ENCODE measurements around the gene FOLR2.

FOLR2 gene

DNA sequence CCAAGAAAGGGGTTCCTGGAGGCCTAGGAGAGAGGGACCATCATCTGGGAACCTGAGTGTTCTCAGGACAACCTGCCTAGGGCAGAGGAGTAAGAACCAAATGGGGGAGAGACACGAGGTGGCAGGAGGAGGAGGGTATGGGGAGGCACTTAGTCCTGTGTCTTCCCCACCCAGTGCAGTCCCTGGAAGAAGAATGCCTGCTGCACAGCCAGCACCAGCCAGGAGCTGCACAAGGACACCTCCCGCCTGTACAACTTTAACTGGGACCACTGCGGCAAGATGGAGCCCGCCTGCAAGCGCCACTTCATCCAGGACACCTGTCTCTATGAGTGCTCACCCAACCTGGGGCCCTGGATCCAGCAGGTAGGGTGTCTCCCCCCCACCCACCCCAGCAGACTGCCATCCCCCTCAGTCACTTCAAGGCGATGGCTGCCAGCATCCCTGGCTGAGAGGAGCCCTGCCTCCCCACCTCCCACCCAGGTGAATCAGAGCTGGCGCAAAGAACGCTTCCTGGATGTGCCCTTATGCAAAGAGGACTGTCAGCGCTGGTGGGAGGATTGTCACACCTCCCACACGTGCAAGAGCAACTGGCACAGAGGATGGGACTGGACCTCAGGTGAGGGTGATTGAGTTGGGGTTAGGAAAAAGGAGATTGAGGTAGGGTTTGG lies 4.2 kb downstream of the FOLR2 start:
- no peak for DNase-seq (ENCODE audit: low read depth in 1 of 2, low spot score in 1 of 2)
- no peak for TF ChIP-seq JUND (IDR thresholded peaks at IDR 0.05; ENCODE audit: low read depth)
- in situ Hi-C loops (cut with HindIII; ENCODE audit: low pct_unique_long_range_greater_than_20kb, low sequenced_read_pairs), result no loop called here

DNA sequence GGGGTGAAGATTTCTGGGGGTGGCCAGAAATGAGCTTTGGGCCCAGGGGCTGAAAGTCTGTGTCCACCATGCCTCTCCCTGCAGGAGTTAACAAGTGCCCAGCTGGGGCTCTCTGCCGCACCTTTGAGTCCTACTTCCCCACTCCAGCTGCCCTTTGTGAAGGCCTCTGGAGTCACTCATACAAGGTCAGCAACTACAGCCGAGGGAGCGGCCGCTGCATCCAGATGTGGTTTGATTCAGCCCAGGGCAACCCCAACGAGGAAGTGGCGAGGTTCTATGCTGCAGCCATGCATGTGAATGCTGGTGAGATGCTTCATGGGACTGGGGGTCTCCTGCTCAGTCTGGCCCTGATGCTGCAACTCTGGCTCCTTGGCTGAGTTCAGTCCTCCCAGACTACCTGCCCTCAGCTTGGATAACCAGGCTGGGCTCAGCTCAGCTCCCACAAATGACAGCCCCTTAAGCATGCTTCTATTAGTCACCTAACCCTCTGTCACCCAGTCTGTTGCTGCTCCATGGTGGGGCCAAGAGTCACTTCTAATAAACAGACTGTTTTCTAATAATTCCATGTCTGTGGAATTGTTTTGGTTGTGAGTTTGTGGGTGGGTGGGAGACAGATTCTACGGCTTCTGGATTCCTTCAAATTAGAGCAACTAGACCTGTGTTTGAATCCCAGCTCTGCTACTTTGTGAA lies 4.9 kb downstream of the FOLR2 start:
- DNase-seq (ENCODE audit: low read depth in 1 of 2, low spot score in 1 of 2), result no peak
- in situ Hi-C loops (cut with HindIII; ENCODE audit: low pct_unique_long_range_greater_than_20kb, low sequenced_read_pairs), result no loop called here
- no peak for TF ChIP-seq JUND (IDR thresholded peaks at IDR 0.05; ENCODE audit: low read depth)

DNA sequence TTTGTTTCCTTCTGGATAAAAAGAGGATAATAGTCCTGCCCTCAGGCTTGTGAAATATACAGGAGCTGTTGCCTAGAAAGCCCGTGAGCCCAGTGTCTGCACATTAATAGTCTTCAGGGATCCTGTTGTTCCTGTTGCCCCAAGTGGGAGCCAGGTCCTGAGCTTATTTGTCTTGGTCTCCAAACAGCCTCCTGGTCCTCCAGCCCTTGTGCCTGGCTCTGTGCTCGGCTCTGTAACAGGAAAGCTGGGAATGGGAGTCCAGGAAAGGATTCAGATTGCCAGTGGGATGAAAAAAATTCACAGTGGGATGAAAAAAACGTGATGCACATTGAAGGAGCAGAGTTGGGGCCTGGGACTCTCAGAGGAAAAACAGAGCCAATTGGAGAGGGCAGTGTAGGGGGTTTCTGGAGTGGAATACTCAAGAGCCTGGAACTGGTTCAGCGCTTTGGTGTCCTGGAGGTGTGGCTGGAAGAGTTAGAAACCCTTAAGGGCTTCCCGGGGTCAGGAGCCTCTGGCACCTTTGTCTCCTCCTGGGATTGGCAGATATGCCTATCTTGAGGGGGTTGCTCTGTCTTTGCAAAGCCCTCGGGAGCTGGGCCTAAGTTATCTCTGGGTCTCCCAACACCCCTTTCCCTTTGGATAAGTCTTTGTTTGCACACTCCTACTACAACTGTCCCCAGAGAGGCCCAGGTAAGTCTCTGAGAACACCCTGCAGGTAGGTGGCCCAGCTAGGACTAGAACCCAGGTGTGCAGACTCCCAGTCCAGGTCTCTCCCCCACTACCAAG lies 5.7 kb downstream of the FOLR2 start:
- DNase-seq (ENCODE audit: low read depth in 1 of 2, low spot score in 1 of 2), result peak in 1 of 2 experiments; percentile 81
- in situ Hi-C loops (cut with HindIII; ENCODE audit: low pct_unique_long_range_greater_than_20kb, low sequenced_read_pairs), result no loop called here
- no peak for TF ChIP-seq JUND (IDR thresholded peaks at IDR 0.05; ENCODE audit: low read depth)

DNA sequence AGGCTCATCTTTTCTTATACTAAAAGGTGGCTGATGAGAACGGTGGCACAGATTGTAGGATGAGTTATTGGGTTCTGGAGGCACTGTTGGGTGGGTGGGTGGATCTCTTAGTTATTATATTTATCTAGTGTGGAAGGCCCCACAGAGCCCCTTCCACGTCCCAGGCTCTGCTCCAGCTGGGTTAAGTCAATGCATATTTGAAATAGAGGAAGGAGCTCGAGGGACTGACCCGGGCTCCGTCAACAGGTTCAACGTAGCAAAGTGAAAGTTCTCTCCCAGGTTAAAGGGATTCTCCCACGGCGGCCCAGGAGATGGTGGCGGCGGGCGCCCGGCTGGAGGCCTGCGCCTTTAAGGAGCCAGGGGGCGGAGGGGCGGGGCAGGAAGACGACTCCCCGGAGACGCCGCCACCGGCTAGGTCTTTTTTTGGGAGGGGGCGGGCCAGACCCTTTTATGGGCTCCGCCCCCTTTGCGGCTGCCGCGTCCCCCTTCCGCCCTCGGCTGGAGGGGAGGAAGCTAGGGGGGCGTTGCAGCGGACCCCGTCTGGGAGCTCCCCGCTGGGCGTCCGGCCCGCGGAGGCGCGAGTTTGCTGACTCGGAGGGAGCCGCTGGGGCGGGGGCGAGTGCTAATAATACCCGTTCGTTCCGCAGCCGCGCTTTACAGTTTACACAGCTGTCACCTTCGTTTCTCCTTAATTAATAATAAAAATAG lies 6.5 kb downstream of the FOLR2 start:
- peak in 1 of 2 experiments; percentile 97 for DNase-seq (ENCODE audit: low read depth in 1 of 2, low spot score in 1 of 2)
- TF ChIP-seq JUND (IDR thresholded peaks at IDR 0.05; ENCODE audit: low read depth), result no peak
- in situ Hi-C loops (cut with HindIII; ENCODE audit: low pct_unique_long_range_greater_than_20kb, low sequenced_read_pairs), result no loop called here

DNA sequence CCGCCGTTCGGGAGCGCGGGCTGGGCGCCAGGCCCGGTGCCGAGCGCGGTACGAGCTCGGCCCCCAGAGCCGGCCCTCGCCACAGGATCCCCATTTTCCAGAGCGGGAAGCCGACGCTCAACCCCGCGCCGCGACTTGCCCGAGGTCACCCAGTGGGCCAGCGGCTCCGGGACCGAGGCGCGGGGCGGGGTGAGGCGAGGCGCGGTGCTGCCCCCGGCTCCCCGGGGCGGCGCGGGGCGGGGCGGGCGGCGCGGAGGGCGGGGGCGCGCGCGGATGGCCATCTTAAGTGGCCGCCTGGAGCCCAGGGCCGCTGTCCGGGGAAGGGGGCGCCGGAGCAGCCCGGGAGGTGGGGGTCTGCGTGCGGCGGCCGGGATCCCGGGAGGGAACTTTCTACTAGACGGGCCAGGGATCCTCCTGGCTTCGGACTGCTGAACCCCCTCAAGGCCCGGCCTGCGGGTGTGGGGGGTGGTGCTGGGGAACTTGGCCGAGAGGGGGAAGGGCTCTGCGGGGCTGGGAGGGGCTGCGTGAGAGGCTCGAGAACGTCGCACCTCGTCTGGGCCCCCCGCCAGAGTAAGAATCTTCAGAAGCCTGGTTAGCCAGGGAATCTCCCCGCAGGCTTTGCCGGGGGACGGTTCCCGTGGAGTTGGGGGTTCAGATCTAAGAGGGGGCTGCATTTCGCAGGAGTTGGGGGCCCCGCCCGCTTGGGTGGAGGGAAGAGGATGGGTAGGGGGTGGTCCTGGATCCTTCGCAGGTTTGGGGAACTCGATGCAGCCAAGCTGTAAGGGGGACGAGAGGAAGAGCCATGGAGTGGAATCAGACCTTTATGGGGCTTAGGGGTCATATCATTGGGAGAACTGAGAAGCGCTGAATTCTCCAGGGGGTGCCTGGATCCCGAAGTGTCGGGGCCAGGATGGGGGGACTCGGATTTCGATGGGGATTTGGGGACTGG lies 7.3 kb downstream of the FOLR2 start:
- in situ Hi-C loops (cut with HindIII; ENCODE audit: low pct_unique_long_range_greater_than_20kb, low sequenced_read_pairs), result no loop called here
- no peak for TF ChIP-seq JUND (IDR thresholded peaks at IDR 0.05; ENCODE audit: low read depth)
- DNase-seq (ENCODE audit: low read depth in 1 of 2, low spot score in 1 of 2), result peak in 1 of 2 experiments; percentile 88

DNA sequence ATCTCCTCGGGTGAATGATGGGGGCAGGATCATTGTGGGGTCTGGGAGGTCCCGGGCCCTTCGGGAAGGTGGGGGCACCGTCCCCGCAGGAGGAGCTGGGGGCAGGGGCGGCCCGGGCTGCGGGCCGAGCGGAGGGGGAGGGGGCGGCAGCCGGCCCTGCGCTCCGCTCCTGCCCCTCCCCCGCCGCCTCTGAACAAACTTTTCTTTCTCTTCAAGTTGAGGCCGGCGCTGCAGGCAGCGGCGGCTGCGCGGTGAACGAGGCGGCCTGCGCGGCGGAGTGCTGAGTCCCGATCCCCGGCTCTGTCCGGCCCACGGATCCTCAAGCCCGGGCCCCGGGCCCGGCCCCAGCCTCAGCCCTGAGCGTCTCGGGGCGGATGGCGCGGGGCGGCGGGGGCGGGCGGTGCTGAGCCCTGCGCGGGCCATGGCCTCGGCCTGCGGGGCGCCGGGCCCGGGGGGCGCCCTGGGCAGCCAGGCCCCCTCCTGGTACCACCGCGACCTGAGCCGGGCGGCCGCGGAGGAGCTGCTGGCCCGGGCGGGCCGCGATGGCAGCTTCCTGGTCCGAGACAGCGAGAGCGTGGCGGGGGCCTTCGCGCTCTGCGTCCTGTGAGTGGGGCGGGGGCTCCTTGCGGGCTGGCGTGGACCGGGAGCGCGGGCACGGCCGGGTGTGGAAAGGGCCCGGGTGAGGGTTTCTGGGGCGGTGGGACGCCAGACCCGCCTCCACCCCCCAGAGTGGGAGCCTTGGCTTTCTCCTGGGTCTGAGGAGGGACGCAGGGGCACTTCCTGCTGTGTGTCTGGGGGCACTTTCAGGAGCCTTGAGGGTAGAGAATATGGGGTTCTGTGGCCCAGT lies 8.2 kb downstream of the FOLR2 start, which contains the start of gene INPPL1:
Gene INPPL1, plus strand, starts transcription at position 204 of the 847 bp plus-strand sequence. Its CDS starts 218 bp downstream, at position 422.
- no peak for TF ChIP-seq JUND (IDR thresholded peaks at IDR 0.05; ENCODE audit: low read depth)
- in situ Hi-C loops (cut with HindIII; ENCODE audit: low pct_unique_long_range_greater_than_20kb, low sequenced_read_pairs), result no loop called here
- peak in 1 of 2 experiments; percentile 62 for DNase-seq (ENCODE audit: low read depth in 1 of 2, low spot score in 1 of 2)

DNA sequence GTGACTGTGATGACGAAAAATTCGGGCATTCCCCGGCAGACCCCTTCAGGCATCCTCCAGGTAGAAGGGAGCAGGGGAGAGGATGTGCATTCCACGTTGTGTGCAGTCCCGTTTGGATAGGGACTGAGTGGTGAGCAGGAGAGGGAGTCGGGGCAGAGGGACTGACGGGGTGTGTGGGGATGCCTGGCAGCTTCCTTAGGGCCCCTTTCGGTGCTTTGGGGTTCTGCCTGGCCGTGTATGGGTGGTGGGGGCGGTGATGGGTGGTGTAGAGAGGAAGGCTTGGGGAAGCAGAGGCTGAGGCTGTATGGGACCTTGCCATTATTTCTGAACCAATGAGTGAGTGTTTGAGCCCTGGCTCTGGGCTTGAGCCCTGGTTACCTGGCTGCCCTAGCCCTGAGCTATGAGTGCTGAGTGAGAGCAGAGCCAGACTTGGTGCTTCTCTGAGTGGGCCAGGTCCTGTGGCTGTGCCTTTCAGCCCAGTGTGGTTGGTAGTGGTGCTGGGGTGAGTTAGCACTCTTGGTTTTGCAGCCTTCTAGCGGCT lies 8.9 kb downstream of the FOLR2 start:
- in situ Hi-C loops (cut with HindIII; ENCODE audit: low pct_unique_long_range_greater_than_20kb, low sequenced_read_pairs), result no loop called here
- TF ChIP-seq JUND (IDR thresholded peaks at IDR 0.05; ENCODE audit: low read depth), result no peak
- DNase-seq (ENCODE audit: low read depth in 1 of 2, low spot score in 1 of 2), result no peak

DNA sequence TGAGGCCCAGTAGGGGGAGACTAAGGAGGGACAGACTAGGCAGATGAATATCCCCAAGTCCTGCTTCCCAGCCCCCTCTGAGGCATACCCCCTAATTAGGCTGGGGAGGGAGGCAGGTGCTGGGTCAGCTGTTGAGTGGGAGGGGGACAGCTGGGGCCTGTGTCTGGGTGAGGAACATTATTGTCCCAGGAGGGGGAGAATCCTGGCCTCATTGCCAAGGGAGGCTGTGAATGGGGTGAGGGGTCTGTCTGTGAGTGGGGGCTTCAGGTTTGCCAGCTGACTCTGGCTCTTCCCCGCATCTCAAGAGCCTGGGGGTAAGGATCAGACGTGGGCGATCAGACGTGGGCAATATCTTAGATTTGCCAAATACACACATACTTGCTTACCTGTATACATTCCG lies 10.1 kb downstream of the FOLR2 start:
- TF ChIP-seq JUND (IDR thresholded peaks at IDR 0.05; ENCODE audit: low read depth), result no peak
- no peak for DNase-seq (ENCODE audit: low read depth in 1 of 2, low spot score in 1 of 2)
- in situ Hi-C loops (cut with HindIII; ENCODE audit: low pct_unique_long_range_greater_than_20kb, low sequenced_read_pairs), result no loop called here

DNA sequence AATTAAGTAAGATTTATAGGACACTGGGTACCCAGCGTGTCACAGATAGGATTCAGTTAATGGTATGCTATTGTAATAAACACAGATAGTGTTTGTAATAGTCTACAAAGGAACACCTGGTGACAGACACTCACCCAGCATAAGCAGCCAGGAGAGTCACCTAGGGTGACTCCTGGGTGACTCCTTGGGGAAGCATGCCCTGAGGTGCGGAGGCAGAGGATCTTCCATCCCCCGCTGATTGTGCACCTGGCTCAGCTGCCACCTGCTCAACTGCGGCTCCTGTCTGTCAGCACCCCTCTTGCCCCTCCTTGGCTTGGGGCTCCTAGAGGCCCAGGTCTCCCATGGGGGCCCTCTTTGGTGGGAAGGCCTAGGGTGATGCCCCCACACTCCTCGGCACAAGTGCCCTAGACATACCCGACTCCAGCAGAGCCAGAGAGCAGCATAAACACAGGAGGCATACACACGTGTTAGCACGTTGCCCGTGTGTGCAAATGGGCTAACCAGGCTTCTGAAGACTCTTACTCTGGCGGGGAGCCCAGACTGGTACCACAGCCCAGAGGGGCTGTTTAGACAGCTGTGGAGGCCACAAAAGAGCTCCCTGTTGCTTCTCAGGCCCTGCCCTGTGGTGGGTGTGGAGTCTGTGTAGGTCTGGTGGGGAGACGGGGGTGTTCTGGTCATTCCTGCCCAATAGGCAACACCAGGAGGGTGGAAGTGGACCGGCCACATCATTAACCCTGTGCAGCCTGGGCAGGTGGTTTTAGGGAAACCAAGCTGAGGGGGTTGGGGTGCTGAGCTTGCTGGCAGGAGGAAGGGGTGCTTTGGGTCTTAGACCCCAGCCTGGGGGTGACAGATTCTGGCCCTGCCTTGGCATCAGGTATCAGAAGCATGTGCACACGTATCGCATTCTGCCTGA lies 11.0 kb downstream of the FOLR2 start:
- no peak for DNase-seq (ENCODE audit: low read depth in 1 of 2, low spot score in 1 of 2)
- in situ Hi-C loops (cut with HindIII; ENCODE audit: low pct_unique_long_range_greater_than_20kb, low sequenced_read_pairs), result no loop called here
- TF ChIP-seq JUND (IDR thresholded peaks at IDR 0.05; ENCODE audit: low read depth), result no peak
